Heart left ventricle (tissue), 16 donors: ENCODE measurements around the gene POGK. TPM values are rescaled to one million over a fixed set of nuclear protein-coding genes. Genes with fewer than 3 reads are reported as not detected.
A peak's percentile ranks its signal among the peaks of the same experiment; 100 is the strongest.

ENCODE experiments used
- ATAC-seq, 4 donors: fragments of 200-7000 bp; cut with Tn5 transposase; one replicate each; pipeline ENCODE4 v1.9.1; 2020 to 2022; ENCODE audit warnings: moderate library complexity in 4 of 4, mild to moderate bottlenecking in 3 of 4, moderate number of reproducible peaks in 1 of 4
- DNase-seq, 5 donors: peaks; one replicate each; pipeline ENCODE4 v3.0.0-alpha.2; 2020
- H3K27ac ChIP-seq, 12 donors: fragments of 200-600 bp; sonication (generic) in 4 of 12; one replicate each; pipeline versions ENCODE4 v1.5.0 to v1.8.0; 2016 to 2022; ENCODE audit warnings: mild to moderate bottlenecking in 2 of 12
- H3K27me3 ChIP-seq, 9 donors: fragments of 200-600 bp; sonication (generic) in 2 of 9; one replicate each; pipeline versions ENCODE4 v1.5.1 to v1.8.0; 2016 to 2022; ENCODE audit warnings: mild to moderate bottlenecking in 3 of 9
- H3K36me3 ChIP-seq, 9 donors: fragments of 200-600 bp; sonication (generic) in 2 of 9; one replicate each; pipeline versions ENCODE4 v1.5.0 to v1.8.0; 2018 to 2022; ENCODE audit warnings: mild to moderate bottlenecking in 2 of 9
- H3K4me1 ChIP-seq, 12 donors: fragments of 200-600 bp; sonication (generic) in 4 of 12; one replicate each; pipeline versions ENCODE4 v1.5.0 to v1.8.0; 2016 to 2022; ENCODE audit warnings: mild to moderate bottlenecking in 3 of 12
- H3K4me3 ChIP-seq, 12 donors: fragments of 200-600 bp; sonication (generic) in 4 of 12; one replicate each; pipeline versions ENCODE4 v1.5.0 to v1.8.0; 2017 to 2022; ENCODE audit warnings: mild to moderate bottlenecking in 9 of 12, moderate library complexity in 4 of 12
- H3K9me3 ChIP-seq, 12 donors: fragments of 200-600 bp; sonication (generic) in 4 of 12; one replicate each; pipeline versions ENCODE4 v1.5.0 to v1.8.0; 2016 to 2022; ENCODE audit warnings: mild to moderate bottlenecking in 1 of 12
- POLR2A ChIP-seq, 2 donors: fragments of 450-650 bp; IDR thresholded peaks; one replicate each; pipeline ENCODE4 v1.6.1; 2017; ENCODE audit warnings: antibody characterized with exemption in 2 of 2, mild to moderate bottlenecking in 2 of 2, moderate library complexity in 2 of 2
- WGBS, 4 donors: extraction: QIAGEN DNeasy Blood & Tissue Kit in 2 of 4; methylation state at CpG; one replicate each; pipeline versions ENCODE4 v1.1.5 to v1.1.7; 2013 to 2018; 5-methylcytosine and 5-hydroxymethylcytosine counted together
- intact Hi-C, 10 donors: fragments of 100-400 bp; cut with DNase I; formaldehyde crosslinking; loops; one replicate each; pipeline versions ENCODE4 v1.11.1 to v1.14.2; 2022
- long read RNA-seq, 3 donors: library from polyadenylated mRNA; unstranded; transcript quantifications; one replicate each; pipeline ENCODE4 v2.0.0, GENCODE V29; 2020 to 2021
- polyA plus RNA-seq, 2 donors: library from polyadenylated mRNA; stranded (reverse); fragments of 200-250 nt; gene quantifications; one replicate each; pipeline ENCODE4 v1.2.3, GENCODE V29; 2013
- total RNA-seq, 9 donors: library from RNA; depleted of rRNA in 2 of 9; stranded (reverse); fragments of >200 nt in 2 of 9; fragmentation: NEBNext Ultra II Directional in 3 of 9; extraction: Animal tissue kit (Norgen Biotek cat#: 25700) in 3 of 9; gene quantifications; one replicate each; pipeline versions ENCODE4 v1.1.0 to v1.2.4, GENCODE V29; 2016 to 2023
- TF ChIP-seq, protein P1 (sequence below), 12 donors: fragments of 200-600 bp; sonication (generic) in 4 of 12; IDR thresholded peaks; one replicate each; pipeline versions ENCODE4 v1.5.0 to v1.8.0; 2018 to 2022; ENCODE audit warnings: antibody characterized with exemption in 12 of 12, mild to moderate bottlenecking in 5 of 12
- donor health status: ischemic (EF 13 %, LVEDD 7.1; RV severe dilation, severe dysfunction).
- donor health status: healthy with polysubstance abuse.
- donor health status: DM: no; HTN: yes; CAD: no.
- donor health status: DM: no; HTN: no; CAD: no.
- donor health status: ischemic (EF 25% LVEDD 6.9; RV normal size, moderate dysfunction).
- donor health status: ischemic (EF 25% LVEDD 5.7; RV mildly dilated, moderate dysfunction).
- donor health status: healthy.
- donor health status: DM: yes; HTN: yes; CAD: no.
- donor health status: ischemic (EF 35%, LVEDD 5.7; RV mildly dilated, moderate dysfunction).
- donor health status: nonischemic (EF 11% LVEDD 7.7; RV severe dilation, severe dysfunction).
- donor health status: DM: yes; HTN: yes; CAD: no.
- donor health status: PGD.
- donor health status: ischemic (EF 29% LVEDD 5.4; RV normal size, mild dysfunction).
- donor health status: nonischemic (EF 23%, LVEDD 6.1; RV moderate dilation, normal function).

POGK gene, protein sequence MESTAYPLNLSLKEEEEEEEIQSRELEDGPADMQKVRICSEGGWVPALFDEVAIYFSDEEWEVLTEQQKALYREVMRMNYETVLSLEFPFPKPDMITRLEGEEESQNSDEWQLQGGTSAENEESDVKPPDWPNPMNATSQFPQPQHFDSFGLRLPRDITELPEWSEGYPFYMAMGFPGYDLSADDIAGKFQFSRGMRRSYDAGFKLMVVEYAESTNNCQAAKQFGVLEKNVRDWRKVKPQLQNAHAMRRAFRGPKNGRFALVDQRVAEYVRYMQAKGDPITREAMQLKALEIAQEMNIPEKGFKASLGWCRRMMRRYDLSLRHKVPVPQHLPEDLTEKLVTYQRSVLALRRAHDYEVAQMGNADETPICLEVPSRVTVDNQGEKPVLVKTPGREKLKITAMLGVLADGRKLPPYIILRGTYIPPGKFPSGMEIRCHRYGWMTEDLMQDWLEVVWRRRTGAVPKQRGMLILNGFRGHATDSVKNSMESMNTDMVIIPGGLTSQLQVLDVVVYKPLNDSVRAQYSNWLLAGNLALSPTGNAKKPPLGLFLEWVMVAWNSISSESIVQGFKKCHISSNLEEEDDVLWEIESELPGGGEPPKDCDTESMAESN
- total RNA-seq (10 to 100 TPM; 12.1 to 20.8 (median 16.6) TPM), polyA plus RNA-seq (1 to 10 TPM; 6.0 to 9.9 TPM)
- long read RNA-seq, donor 1, full-length matches to known transcripts: 4 of 25 reads
- long read RNA-seq, donor 1, partial matches to known transcripts: 12 of 25 reads
- long read RNA-seq, donor 1, other reads (novel, unspliced or antisense): 9 of 25 reads
- long read RNA-seq, donor 2, full-length matches to known transcripts: 11 of 35 reads
- long read RNA-seq, donor 2, partial matches to known transcripts: 16 of 35 reads
- long read RNA-seq, donor 2, other reads (novel, unspliced or antisense): 8 of 35 reads
- long read RNA-seq, donor 3, full-length matches to known transcripts: 10 of 31 reads
- long read RNA-seq, donor 3, partial matches to known transcripts: 15 of 31 reads
- long read RNA-seq, donor 3, other reads (novel, unspliced or antisense): 6 of 31 reads

DNA sequence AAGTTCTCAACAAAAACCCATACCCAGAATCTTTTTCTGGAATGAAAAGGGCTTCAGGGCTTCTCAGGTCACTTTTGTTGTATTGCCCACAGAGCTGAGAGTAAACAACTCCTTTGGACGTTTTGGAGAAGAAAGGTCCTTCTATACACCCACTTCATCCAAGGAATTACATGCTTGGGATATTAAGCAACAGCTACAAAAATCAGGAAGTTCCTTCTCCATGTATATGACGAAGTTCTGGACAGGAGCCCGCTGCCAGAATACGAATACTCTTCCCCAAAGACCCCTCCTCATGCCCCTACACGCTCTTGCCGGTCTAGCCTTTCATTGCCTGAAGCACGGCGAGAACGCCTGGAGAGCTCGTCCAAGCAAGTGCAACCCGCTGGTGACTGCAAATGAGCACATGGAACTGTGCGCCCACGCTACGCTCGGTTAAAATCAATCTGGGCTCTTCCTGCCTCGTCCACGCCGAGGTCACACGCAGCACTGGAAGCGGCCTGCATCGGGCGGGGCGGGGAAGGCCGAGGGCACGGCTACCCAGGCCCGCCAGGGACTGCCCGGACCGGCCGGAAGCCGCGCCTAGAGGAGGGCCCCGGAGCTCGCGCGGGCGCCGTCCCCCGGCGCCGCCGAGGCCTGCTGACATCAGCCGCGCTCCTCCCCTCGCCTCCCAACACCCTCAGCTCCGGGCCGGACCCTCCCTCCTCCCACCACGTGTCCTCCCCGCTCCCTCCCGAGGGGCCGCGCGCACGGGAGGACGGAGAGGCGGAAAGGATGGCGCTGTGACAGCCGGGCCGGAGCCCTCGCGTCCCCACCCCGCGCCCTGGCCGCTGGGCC is at the start of gene POGK:
Gene POGK (plus strand): TSS at position 710 of the 834 bp plus-strand sequence. CDS start 1,482 bp downstream, outside the sequence.
- Histone ChIP-seq H3K9me3 (no peaks in the 10 kb centered on the region), H3K4me1 (peaks cover 4 to 53% (median 48%) of the 10 kb centered on the region in 12 donors), H3K4me3 (peak within 1 kb of the TSS; percentile 59 to 89 (median 79)), H3K27ac (peak within 1 kb of the TSS; percentile 81 to 96 (median 92)), H3K27me3 (no peaks in the 10 kb centered on the region), H3K36me3 (peaks cover 2 to 32% (median 30%) of the 10 kb centered on the region in 9 donors)
- WGBS, 4 donors: 0 to 1% (median 0%) methylated on average over 19 to 63 of the region's 63 CpGs
- ATAC-seq: peak; percentile 83 to 97 (median 96)
- TF ChIP-seq, protein P1, sequence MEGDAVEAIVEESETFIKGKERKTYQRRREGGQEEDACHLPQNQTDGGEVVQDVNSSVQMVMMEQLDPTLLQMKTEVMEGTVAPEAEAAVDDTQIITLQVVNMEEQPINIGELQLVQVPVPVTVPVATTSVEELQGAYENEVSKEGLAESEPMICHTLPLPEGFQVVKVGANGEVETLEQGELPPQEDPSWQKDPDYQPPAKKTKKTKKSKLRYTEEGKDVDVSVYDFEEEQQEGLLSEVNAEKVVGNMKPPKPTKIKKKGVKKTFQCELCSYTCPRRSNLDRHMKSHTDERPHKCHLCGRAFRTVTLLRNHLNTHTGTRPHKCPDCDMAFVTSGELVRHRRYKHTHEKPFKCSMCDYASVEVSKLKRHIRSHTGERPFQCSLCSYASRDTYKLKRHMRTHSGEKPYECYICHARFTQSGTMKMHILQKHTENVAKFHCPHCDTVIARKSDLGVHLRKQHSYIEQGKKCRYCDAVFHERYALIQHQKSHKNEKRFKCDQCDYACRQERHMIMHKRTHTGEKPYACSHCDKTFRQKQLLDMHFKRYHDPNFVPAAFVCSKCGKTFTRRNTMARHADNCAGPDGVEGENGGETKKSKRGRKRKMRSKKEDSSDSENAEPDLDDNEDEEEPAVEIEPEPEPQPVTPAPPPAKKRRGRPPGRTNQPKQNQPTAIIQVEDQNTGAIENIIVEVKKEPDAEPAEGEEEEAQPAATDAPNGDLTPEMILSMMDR (IDR thresholded peaks at IDR 0.05): peak in 3 of 12 donors; percentile 8 to 12 (median 11)
- peak in 1 of 2 donors; percentile 81 for TF ChIP-seq POLR2A (IDR thresholded peaks at IDR 0.05)
- intact Hi-C loops: loop anchor here in 3 of 10 donors (2.0 to 5.0 kb wide), 2 partner anchors 38 kb away; partner anchors contain the start of gene TADA1 (in 3 of the 3)
- DNase-seq: peak; percentile 94 to 96 (median 96)

DNA sequence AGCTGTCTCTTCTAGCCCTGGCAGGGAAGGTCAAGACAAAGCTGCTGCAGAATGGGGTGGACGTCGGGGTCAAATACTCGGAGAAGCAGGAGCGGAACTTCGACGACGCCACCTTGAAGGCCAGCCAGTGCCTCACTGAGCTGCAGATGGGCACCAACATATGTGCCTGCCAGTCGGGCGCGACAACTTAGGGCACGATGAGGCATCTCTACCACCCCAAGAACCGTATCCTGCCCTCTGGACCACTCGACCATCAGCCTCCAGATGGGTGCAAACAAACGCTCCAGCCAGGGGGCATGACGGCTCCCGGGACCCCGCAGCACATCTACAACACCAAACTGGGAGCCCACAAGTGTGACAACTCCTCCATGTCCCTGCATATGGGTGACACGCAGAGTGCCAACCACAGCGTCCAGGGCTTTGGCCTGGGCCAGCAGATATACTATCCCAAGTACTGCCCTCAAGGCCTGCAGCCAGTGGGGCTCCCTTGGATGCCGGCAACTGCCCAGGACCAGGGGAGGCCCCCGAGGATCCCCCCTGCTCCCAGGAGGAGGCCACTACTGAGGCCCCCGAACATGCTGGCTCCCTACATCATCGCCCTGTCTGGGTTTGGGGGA is 42.5 kb upstream of the POGK start:
- Histone ChIP-seq H3K4me3 (no peak overlapping the region), H3K9me3 (no peaks in the 10 kb centered on the region), H3K27me3 (peaks cover 0 to 3% (median 0%) of the 10 kb centered on the region in 9 donors), H3K27ac (no peak overlapping the region), H3K4me1 (no peaks in the 10 kb centered on the region), H3K36me3 (no peaks in the 10 kb centered on the region)
- TF ChIP-seq, protein P1 (IDR thresholded peaks at IDR 0.05): no peak
- TF ChIP-seq POLR2A (IDR thresholded peaks at IDR 0.05): no peak
- ATAC-seq (no peak), DNase-seq (peak in 1 of 5 donors; percentile 22)
- intact Hi-C loops: no loop called here
- 88 to 92% (median 92%) methylated on average over 23 of the region's 23 CpGs for WGBS, 4 donors

DNA sequence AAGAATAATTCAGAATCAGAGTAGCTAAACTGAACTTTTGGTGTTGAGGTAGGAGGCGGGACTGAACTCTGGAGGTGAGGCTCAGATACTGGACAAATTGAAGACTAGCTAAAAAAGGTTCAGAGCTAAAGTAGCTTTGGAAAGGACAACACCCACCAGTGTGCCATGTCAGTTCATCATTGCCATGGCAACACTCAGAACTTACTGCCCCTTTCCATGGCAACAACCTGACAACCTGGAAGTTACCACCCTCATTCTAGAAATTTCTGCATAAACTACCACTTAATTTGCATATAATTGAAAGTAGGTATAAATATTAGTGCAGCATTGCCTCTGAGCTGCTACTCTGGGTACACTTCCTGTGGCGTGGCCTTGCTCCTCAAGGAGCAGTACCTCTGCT is 30.3 kb upstream of the POGK start:
- Histone ChIP-seq H3K4me3 (no peak overlapping the region), H3K27me3 (no peaks in the 10 kb centered on the region), H3K9me3 (peaks cover 0 to 4% (median 0%) of the 10 kb centered on the region in 12 donors), H3K27ac (no peak overlapping the region), H3K4me1 (peaks cover 0 to 4% (median 0%) of the 10 kb centered on the region in 12 donors), H3K36me3 (no peaks in the 10 kb centered on the region)
- DNase-seq: no peak
- ATAC-seq: no peak
- WGBS, 4 donors: 73 to 81% (median 77%) methylated on average over 2 of the region's 2 CpGs
- no peak for TF ChIP-seq POLR2A (IDR thresholded peaks at IDR 0.05)
- TF ChIP-seq, protein P1 (IDR thresholded peaks at IDR 0.05): no peak
- intact Hi-C loops: no loop called here
